HepG2 (cell line): ENCODE results near the gene NUBPL.

Source experiments
- BORCS8-MEF2B ChIP-seq: sonication (generic); formaldehyde crosslinking; IDR thresholded peaks from 2 replicates; pipeline ENCODE4 v1.8.0; 2022; ENCODE audit warnings: mild to moderate bottlenecking, missing genetic modification reagents
- TF ChIP-seq, protein P1 (sequence below): IDR thresholded peaks from 2 replicates; pipeline ENCODE4 v1.6.1; 2016; ENCODE audit warnings: missing compliant biosample characterization, missing genetic modification reagents, borderline replicate concordance
- TF ChIP-seq, protein P2 (sequence below): sonication (generic); formaldehyde crosslinking; IDR thresholded peaks from 2 replicates; pipeline ENCODE4 v1.4.0; 2020; ENCODE audit warnings: missing genetic modification reagents, mild to moderate bottlenecking, borderline replicate concordance

DNA sequence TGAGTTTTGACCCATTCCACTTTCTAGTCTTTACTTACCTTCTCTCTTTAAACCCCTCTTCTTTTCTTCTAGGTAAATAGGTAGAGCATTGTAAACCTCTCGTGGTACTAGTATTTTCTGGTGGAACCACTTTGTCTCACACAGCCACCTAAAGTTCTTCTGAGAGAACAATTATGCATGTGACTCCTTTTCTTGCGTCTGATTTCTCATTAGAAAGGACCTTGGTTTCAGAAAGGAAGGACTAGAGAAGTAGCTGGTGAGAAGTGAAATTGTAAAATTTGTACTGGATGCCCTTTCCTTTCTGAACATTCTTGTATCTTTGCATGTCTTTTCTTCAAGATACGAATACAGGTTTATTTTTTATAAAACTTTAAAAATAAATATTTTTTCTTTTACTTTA is 99.0 kb downstream of the NUBPL start:
- TF ChIP-seq BORCS8-MEF2B, result no peak
- TF ChIP-seq, protein P1, sequence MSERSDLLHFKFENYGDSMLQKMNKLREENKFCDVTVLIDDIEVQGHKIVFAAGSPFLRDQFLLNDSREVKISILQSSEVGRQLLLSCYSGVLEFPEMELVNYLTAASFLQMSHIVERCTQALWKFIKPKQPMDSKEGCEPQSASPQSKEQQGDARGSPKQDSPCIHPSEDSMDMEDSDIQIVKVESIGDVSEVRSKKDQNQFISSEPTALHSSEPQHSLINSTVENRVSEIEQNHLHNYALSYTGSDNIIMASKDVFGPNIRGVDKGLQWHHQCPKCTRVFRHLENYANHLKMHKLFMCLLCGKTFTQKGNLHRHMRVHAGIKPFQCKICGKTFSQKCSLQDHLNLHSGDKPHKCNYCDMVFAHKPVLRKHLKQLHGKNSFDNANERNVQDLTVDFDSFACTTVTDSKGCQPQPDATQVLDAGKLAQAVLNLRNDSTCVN, result no peak
- TF ChIP-seq, protein P2, sequence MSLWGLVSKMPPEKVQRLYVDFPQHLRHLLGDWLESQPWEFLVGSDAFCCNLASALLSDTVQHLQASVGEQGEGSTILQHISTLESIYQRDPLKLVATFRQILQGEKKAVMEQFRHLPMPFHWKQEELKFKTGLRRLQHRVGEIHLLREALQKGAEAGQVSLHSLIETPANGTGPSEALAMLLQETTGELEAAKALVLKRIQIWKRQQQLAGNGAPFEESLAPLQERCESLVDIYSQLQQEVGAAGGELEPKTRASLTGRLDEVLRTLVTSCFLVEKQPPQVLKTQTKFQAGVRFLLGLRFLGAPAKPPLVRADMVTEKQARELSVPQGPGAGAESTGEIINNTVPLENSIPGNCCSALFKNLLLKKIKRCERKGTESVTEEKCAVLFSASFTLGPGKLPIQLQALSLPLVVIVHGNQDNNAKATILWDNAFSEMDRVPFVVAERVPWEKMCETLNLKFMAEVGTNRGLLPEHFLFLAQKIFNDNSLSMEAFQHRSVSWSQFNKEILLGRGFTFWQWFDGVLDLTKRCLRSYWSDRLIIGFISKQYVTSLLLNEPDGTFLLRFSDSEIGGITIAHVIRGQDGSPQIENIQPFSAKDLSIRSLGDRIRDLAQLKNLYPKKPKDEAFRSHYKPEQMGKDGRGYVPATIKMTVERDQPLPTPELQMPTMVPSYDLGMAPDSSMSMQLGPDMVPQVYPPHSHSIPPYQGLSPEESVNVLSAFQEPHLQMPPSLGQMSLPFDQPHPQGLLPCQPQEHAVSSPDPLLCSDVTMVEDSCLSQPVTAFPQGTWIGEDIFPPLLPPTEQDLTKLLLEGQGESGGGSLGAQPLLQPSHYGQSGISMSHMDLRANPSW (CRISPR knock-in tag), result no peak
